Measurements from ENCODE around the gene ENTPD8. TPM values are rescaled to one million over a fixed set of nuclear protein-coding genes. Genes with fewer than 3 reads are reported as not detected.

The ENTPD8 gene
- total and polyA plus RNA-seq, 2 of the 4 experiments (the other 2 are of a cell fraction): 0.07 TPM; not detected in 1

DNA sequence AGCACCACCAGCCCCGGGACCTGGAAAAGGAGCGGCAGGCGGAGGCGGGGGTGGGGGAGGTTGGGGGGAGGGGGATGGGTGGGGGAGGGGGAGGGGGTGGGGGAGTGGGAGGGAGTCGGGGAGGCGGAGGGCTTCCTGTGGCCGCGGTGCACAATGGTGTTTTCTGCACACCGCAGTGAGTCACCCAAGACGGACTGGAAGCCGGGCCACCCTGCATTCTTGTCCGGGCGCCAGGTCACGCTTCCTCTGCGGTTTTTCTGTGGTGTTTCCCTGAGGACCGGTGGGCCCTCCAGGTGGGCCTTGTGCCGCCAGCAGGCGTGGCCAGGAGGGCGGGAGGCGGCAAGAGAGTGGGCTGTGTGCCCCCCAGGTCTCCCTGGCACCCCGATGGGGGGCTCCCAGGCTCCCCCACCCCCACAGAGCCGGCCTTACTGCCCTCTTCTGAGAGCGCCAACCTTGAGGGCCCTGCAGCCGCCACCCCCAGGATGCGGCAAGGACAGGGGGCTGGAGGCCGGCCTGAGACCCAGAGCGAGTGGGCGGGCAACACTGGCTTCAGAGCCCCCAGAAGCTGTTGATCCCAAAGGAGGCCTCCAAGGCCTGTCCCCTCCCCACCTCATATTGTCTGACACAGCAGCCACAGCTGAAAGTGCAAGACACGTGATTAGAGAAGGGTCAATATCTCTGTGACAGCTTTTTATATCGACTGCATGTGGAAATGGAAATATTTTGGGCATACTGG, 29.3 kb downstream of the ENTPD8 start:
- no TSS peak for BruUV-seq (replicated peaks)
- ATAC-seq (ENCODE audit: low read depth) (peak; percentile 63), DNase-seq (peak; percentile 94)
- H3K27ac ChIP-seq (ENCODE audit: insufficient read depth, low read length): peak overlapping the region; percentile 66
- H2AK9ac ChIP-seq (replicated peaks; ENCODE audit: low read depth, low read length, poor library complexity): peak overlapping the region; percentile 77
- no peaks in the 10 kb centered on the region for H3K27me3 ChIP-seq (ENCODE audit: control insufficient read depth, insufficient read depth, low read length)
- peak overlapping the region; percentile 49 for H2BK5ac ChIP-seq (ENCODE audit: low read depth, low read length, poor library complexity, severe bottlenecking)
- dilution Hi-C loops (cut with HindIII; ENCODE audit: low sequenced_read_pairs, unreplicated experiment) (no loop called here), intact Hi-C loops (cut with micrococcal nuclease) (no loop called here), in situ Hi-C loops (cut with MboI; ENCODE audit: low sequenced_read_pairs) (no loop called here)
- no peak overlapping the region for H3K4me3 ChIP-seq (ENCODE audit: insufficient read depth, low read depth, low read length)
- ChIA-PET CTCF (interaction anchor here (2.6 kb wide), 1 partner anchor 11 kb away, joined by 9 read pairs; the partner anchor contains the start of genes EXD3 and NOXA1), POLR2A (ENCODE audit: unreplicated experiment) (no interaction called here)
- H3K4ac ChIP-seq (ENCODE audit: low read depth, low read length): peak overlapping the region; percentile 90
- H2AFZ ChIP-seq (replicated peaks; ENCODE audit: low read length, poor library complexity): peak overlapping the region; percentile 40
- H3K4me2 ChIP-seq (ENCODE audit: low read depth, low read length): 0 out of 2 replicates have a peak overlapping the region, but pooled peaks have one; percentile 31
- peak overlapping the region; percentile 88 for H2BK120ac ChIP-seq (ENCODE audit: low read depth, low read length)
- H2BK20ac ChIP-seq (ENCODE audit: low read depth, low read length): peak overlapping the region; percentile 82
- peak overlapping the region; percentile 88 for H2AK5ac ChIP-seq (ENCODE audit: low read depth, low read length)
- no peak overlapping the region for H3K9ac ChIP-seq (ENCODE audit: low read depth, low read length)
- peak overlapping the region; percentile 47 to 75 for H4K8ac ChIP-seq (ENCODE audit: low read depth in 2 of 2, low read length in 2 of 2)
- H3K23ac ChIP-seq (ENCODE audit: low read depth, low read length): no peak overlapping the region
- H3K18ac ChIP-seq (ENCODE audit: low read depth, low read length): peak overlapping the region; percentile 28; the same call in 1 of the 2 replicates
- no peaks in the 10 kb centered on the region for H3K36me3 ChIP-seq (ENCODE audit: control insufficient read depth, insufficient read depth, low read length)
- H3K4me1 ChIP-seq (ENCODE audit: control insufficient read depth, insufficient read depth, low read length): peaks cover 26% of the 10 kb centered on the region
- H4K91ac ChIP-seq (ENCODE audit: insufficient read depth, low read depth, low read length): peak overlapping the region; percentile 88
- H2BK15ac ChIP-seq (ENCODE audit: low read depth, low read length): peak overlapping the region; percentile 99; the same call in 2 of the 3 replicates
- 28 to 100% methylated on average over 1 to 5 of the region's 30 CpGs for WGBS, 2 experiments (ENCODE audit: extremely low coverage in 2 of 2, insufficient read length in 1 of 2)
- H4K5ac ChIP-seq (ENCODE audit: low read depth, low read length): peak overlapping the region; percentile 34
- H4K20me1 ChIP-seq (ENCODE audit: insufficient read depth, low read length): no peaks in the 10 kb centered on the region
- H3K9me1 ChIP-seq (ENCODE audit: insufficient read depth, low read length): peaks cover 12% of the 10 kb centered on the region
- H3K14ac ChIP-seq (replicated peaks; ENCODE audit: low read depth, low read length): peak overlapping the region; percentile 50; the same call in 1 of the 2 replicates
- no peaks in the 10 kb centered on the region for H3K9me3 ChIP-seq (ENCODE audit: control insufficient read depth, insufficient read depth, low read length)
- peaks cover 15 to 46% of the 10 kb centered on the region in 2 experiments; a peak in 3 of 4 replicates for H3K79me1 ChIP-seq (ENCODE audit: low read depth in 1 of 2, low read length in 2 of 2)
- H3K56ac ChIP-seq (ENCODE audit: extremely low read depth, insufficient read depth, low read length): no peak overlapping the region
- TF ChIP-seq RFX5 (IDR thresholded peaks at IDR 0.05; ENCODE audit: low read depth, low read length): no peak
- TF ChIP-seq USF2 (IDR thresholded peaks at IDR 0.05; ENCODE audit: low read depth, low read length): peak; percentile 56
- no peak for TF ChIP-seq CEBPB (IDR thresholded peaks at IDR 0.05; ENCODE audit: low read depth, low read length)
- TF ChIP-seq MAZ (IDR thresholded peaks at IDR 0.05; ENCODE audit: borderline replicate concordance, low read depth, low read length): peak; percentile 71; the same call in 1 of the 2 replicates
- no peak for TF ChIP-seq CHD1 (IDR thresholded peaks at IDR 0.05; ENCODE audit: low read depth, low read length)
- peak; percentile 52 for TF ChIP-seq RCOR1 (IDR thresholded peaks at IDR 0.05; ENCODE audit: insufficient replicate concordance, low read length)
- TF ChIP-seq MXI1 (IDR thresholded peaks at IDR 0.05; ENCODE audit: borderline replicate concordance, low read depth, low read length): no peak
- peak; percentile 80 for TF ChIP-seq FOS (IDR thresholded peaks at IDR 0.05; ENCODE audit: low read depth, low read length)
- no peak for TF ChIP-seq RAD21 (IDR thresholded peaks at IDR 0.05; ENCODE audit: low read length)
- no peak for TF ChIP-seq POLR2A (IDR thresholded peaks at IDR 0.05; ENCODE audit: low read depth, low read length)
- TF ChIP-seq MAFK (IDR thresholded peaks at IDR 0.05; ENCODE audit: low read depth, low read length): no peak
- TF ChIP-seq CTCF (conservative IDR thresholded peaks at IDR 0.05; ENCODE audit: low read depth, low read length): no peak
- peak; percentile 99 for TF ChIP-seq BHLHE40 (IDR thresholded peaks at IDR 0.05; ENCODE audit: low read depth, low read length)
- no peak for TF ChIP-seq SMC3 (IDR thresholded peaks at IDR 0.05; ENCODE audit: low read depth, low read length)
- no peak for TF ChIP-seq NFE2L2 (IDR thresholded peaks at IDR 0.05; ENCODE audit: low read depth, low read length)

Measured in IMR-90 (cell line).